NK-92 treated with Interleukin-12 subunit alpha and Interleukin-12 subunit beta, amount 100 ng/mL, for 24 hours (cell line): Measurements from ENCODE around the gene CASQ2.
"Not testable (repeated sequence)": the region's sequence is repeated elsewhere in the genome, so short reads cannot be mapped to it uniquely, and the experiment has no call there.

Source experiments
- DNase-seq: peaks from one replicate; lab custom pipeline; 2025; lab: John Stamatoyannopoulos, UW

The CASQ2 gene

GRCh38 chr1:115780655-115781054 lies 12.1 kb upstream of the CASQ2 start:
- DNase-seq, result not testable (repeated sequence)

GRCh38 chr1:115779075-115779474 lies 10.6 kb upstream of the CASQ2 start:
- not testable (repeated sequence) for DNase-seq

- DNase-seq, result no peak
These were observed 3.4 kb upstream of the CASQ2 start for GRCh38 chr1:115771847-115772457.

- DNase-seq, result no peak
These were observed 2.8 kb upstream of the CASQ2 start for GRCh38 chr1:115771094-115771846.

- no peak for DNase-seq
These were observed 1.1 kb downstream of the CASQ2 start for GRCh38 chr1:115767403-115767802.

GRCh38 chr1:115765091-115765490 lies 3.4 kb downstream of the CASQ2 start:
- DNase-seq, result no peak

GRCh38 chr1:115764541-115764940 lies 4.0 kb downstream of the CASQ2 start:
- no peak for DNase-seq

- no peak for DNase-seq
These were observed 5.7 kb downstream of the CASQ2 start for GRCh38 chr1:115762779-115763178.

- no peak for DNase-seq
These were observed 6.8 kb downstream of the CASQ2 start for GRCh38 chr1:115761601-115762302.

GRCh38 chr1:115757856-115758255 lies 10.7 kb downstream of the CASQ2 start:
- no peak for DNase-seq

- DNase-seq, result no peak
These were observed 11.2 kb downstream of the CASQ2 start for GRCh38 chr1:115757326-115757725.

GRCh38 chr1:115755456-115756370 lies 12.8 kb downstream of the CASQ2 start:
- no peak for DNase-seq

- no peak for DNase-seq
These were observed 14.7 kb downstream of the CASQ2 start for GRCh38 chr1:115753830-115754229.

- no peak for DNase-seq
These were observed 15.2 kb downstream of the CASQ2 start for GRCh38 chr1:115753361-115753760.

- no peak for DNase-seq
These were observed 19.9 kb downstream of the CASQ2 start for GRCh38 chr1:115748401-115749150.

GRCh38 chr1:115746021-115746690 lies 22.4 kb downstream of the CASQ2 start:
- DNase-seq, result no peak

GRCh38 chr1:115744646-115745275 lies 23.8 kb downstream of the CASQ2 start:
- no peak for DNase-seq

- no peak for DNase-seq
These were observed 27.7 kb downstream of the CASQ2 start for GRCh38 chr1:115740811-115741210.

- no peak for DNase-seq
These were observed 36.2 kb downstream of the CASQ2 start for GRCh38 chr1:115732316-115732715.

- DNase-seq, result no peak
These were observed 38.8 kb downstream of the CASQ2 start for GRCh38 chr1:115729756-115730155.
